ENCODE data around the gene CRYGN.

The CRYGN gene

DNA sequence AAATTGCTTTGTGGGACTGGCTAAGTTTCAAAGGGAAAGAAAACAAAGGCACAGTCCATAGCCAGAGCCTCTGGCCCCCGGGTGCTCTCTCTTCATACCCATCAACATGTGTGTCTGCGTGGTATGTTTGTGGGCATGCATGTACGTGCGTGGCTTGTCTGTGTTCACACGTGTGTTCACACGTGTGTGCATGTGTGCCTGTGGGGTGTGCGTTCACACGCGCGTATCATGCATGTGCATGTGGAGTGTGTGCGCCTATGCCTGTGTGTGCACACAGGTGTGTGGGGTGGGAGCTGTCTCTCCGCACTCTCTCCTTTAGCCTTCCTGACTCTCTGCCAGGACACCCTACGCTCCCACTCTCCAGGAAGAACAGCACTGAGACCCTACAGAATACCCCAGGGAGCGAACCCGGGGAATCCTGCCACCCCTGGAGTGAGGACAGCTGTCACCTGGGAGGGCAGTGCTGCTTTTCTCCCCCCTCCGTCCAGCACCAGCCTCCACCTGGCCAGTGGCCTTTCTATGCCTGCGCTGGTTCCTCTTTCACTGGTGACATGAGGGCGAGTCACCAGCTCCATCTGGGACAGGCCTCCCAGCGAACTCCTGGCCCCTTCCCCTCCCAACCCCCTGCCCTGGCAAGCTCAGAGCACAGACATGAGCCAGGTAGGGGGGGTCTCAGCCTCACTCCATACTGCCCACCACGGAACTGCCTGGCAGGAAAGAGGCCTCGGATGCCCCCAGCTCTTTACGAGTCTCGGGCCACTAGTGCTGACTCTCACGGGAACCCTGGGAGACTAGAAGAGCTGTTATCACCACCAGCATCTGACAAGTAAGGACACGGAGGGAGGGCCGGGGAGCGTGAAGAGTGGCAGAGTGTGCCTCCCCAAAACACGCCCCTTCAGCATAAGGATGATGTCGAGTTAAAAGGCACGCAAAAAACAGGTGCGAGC, 46.6 kb downstream of the CRYGN start:
- FAIRE-seq (no peak), DNase-seq (ENCODE audit: insufficient read length, low spot score) (no peak)
- TF ChIP-seq, protein P1, sequence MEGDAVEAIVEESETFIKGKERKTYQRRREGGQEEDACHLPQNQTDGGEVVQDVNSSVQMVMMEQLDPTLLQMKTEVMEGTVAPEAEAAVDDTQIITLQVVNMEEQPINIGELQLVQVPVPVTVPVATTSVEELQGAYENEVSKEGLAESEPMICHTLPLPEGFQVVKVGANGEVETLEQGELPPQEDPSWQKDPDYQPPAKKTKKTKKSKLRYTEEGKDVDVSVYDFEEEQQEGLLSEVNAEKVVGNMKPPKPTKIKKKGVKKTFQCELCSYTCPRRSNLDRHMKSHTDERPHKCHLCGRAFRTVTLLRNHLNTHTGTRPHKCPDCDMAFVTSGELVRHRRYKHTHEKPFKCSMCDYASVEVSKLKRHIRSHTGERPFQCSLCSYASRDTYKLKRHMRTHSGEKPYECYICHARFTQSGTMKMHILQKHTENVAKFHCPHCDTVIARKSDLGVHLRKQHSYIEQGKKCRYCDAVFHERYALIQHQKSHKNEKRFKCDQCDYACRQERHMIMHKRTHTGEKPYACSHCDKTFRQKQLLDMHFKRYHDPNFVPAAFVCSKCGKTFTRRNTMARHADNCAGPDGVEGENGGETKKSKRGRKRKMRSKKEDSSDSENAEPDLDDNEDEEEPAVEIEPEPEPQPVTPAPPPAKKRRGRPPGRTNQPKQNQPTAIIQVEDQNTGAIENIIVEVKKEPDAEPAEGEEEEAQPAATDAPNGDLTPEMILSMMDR (IDR thresholded peaks at IDR 0.05; ENCODE audit: insufficient read depth, missing control alignments), result no peak

DNA sequence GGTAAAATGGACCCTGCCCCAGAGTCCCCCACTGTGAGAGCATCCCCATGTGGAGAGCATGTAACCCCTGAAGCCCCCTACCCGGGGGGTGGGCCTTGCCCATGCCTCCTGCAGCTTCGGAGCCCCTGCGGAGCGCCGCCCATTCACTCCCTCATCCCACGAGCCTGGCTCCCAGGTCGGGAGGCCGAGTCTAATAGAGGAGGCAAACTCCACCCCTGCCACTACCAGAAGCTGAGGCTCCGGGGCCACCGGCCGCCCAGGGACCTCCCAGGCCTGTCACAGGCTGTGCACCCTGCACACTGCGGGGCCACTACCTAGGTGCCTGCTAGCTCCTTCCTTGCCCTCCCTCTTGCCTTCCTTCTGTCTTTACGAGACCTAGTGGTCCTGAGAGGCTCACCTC, 47.5 kb downstream of the CRYGN start:
- no peak for FAIRE-seq
- TF ChIP-seq, protein P1 (IDR thresholded peaks at IDR 0.05; ENCODE audit: insufficient read depth, missing control alignments), result no peak

DNA sequence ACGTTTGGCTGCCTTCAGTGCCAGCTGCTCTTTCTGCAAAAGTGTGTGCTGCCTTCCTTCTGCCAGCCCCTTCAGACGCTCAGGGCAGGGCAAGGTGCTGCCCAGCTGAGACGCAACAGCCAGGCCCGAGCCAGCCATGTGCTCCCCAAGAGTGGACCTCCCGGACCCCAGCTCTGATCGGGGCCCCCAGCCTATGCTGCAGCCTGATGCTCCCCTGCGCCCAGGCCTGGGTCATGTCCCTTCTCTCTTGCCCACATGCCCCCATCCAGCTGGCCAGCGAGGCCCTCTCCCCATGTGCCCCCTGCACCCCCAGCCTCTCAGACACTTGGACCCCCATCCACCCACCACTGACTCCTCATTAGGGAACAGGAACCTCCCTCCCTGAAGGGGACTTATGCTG, 47.9 kb downstream of the CRYGN start:
- no peak for FAIRE-seq
- no peak for DNase-seq (ENCODE audit: insufficient read length, low spot score)
- TF ChIP-seq, protein P1 (IDR thresholded peaks at IDR 0.05; ENCODE audit: insufficient read depth, missing control alignments), result no peak

More for the DNA sequence above, 47.5 kb downstream of the CRYGN start:
- DNase-seq (ENCODE audit: insufficient read length, low spot score), result no peak

DNA sequence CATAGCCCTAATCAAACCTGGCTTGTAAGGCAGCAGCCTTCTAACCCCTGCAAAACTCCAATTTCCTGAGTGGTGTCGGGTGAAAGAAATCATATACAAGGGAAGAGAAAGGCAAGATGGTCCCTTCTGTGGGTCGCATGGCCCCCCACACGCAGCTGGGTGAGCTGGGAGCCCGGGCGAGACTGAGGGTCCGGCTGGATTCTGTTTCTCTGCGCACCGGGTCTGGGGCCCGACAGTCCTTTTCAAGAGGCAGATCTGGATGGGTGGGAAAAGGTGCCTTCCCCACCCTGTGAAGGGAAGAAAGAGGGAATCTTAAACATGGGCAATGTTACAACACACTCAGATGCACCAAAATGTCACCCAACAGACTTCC, 48.6 kb downstream of the CRYGN start:
- FAIRE-seq (no peak), DNase-seq (ENCODE audit: insufficient read length, low spot score) (no peak)
- TF ChIP-seq, protein P1 (IDR thresholded peaks at IDR 0.05; ENCODE audit: insufficient read depth, missing control alignments), result no peak

DNA sequence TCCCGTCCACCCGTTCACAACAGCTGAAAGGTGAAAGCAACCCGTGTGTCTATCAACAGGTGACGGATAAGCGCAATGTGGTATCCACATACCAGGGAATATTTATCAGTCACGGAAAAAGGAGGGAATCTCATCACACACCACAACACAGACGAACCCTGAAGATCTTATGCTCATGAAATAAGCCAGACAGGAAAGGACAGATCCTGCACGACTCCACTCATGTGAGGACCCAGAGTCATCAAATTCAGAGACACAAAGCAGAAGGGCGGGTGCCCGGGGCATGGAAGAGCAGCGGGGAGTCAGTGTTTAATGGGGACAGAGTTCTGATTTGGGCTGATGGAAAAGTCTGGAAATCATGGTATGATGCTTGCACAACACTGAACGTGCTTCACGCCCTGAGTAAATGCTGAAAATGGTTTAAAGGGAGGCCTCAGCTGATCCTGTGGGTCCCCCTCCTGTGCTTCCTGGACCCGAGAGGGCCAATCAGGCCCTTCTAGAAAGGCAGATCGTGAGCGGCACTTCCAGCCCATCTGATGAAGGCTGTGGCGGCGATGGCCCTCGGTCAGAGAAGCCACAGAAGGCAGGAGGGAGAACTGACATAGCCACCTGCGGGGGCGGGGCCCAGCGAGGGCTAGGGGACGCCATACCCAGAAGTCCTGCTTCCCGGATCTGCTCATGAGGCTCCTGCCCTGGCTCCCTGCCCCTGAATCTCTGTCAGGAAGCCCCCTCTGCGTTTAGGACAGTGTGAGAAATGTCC, 49.2 kb downstream of the CRYGN start:
- TF ChIP-seq, protein P1 (IDR thresholded peaks at IDR 0.05; ENCODE audit: insufficient read depth, missing control alignments), result no peak
- DNase-seq (ENCODE audit: insufficient read length, low spot score) (no peak), FAIRE-seq (no peak)

DNA sequence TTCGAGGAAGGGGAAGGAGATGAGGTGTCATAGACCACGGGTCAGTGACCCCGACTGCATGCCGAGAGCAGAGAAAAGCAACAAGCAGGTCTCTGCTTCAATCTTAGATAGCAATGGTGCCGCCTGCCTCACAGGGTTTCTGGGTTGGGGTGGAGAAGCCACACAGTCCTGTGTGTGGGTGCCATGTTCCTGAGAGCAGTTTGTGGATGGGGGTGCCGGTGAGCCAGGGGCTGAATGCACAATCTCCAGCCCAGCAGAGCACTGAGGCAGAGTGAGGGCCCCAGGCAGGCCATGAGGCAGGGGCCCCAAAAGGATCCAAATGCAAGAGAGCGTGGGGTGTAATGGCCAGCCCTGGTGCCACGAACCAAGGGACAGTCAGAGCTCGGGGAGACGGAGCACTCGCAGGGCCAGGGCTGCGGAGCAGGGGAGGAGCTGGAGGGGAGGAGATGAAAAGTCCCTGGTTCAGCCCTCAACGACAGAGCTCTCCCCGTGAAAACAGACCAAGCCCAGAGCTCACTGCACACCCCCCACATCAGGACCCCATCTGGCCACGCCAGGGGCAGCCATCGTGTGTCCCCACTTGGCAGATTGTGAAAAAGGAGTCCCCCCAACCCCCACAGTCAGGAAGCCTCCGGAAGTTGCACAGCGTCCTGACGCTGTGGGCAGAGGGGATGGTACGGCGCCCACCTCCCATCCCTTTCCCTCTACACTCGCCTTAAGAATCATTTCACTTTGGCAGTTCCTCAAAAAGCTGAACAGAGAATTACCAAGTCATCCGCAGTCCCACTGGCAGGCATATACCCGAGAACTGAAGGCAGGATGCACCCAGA, 50.0 kb downstream of the CRYGN start:
- TF ChIP-seq, protein P1 (IDR thresholded peaks at IDR 0.05; ENCODE audit: insufficient read depth, missing control alignments), result no peak
- no peak for DNase-seq (ENCODE audit: insufficient read length, low spot score)
- no peak for FAIRE-seq

Measured in D721Med (cell line).